ENCODE data around the gene ANG. TPM values are rescaled to one million over a fixed set of nuclear protein-coding genes. Genes with fewer than 3 reads are reported as not detected.

The ANG gene
- total and polyA plus RNA-seq, 2 of the 8 experiments (the other 6 are each of a cell fraction or from before 2014, with no cell fraction given), result 2.2 to 4.6 TPM

DNA sequence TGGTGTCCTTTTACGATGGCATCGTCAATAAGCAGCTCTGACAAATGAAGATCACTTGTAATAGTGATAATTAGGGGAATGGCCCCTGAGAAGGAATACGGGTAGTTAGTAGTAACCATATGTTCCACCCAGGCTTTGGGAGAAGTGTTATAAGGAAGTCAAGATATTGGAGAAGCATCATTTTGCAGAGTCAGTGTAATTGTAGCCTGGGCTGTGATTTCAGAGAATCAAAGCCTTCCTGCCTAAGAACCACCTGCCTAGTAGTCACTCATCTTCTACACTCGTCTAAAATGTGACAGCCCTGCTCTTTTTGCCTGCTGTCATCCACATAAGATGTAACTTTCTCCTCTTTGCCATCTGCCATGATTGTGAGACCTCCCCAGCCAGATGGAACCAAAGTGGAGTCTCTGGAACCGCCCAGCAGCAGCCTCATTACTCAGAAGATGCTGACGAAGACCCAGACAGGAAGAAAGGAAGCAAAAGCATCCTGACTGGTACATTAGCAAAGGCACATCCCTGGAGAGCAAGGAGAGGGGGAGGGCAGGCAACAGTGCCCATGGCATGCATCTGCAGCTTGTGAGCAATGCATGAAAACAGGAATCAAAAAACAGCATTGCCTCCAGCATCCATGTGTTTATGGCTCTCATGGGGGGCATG is 44.5 kb downstream of the ANG start:
- Histone ChIP-seq H3K79me1 (ENCODE audit: low read depth, low read length) (no peaks in the 10 kb centered on the region), H3K23ac (ENCODE audit: insufficient read length) (no peak overlapping the region), H4K8ac (ENCODE audit: extremely low read depth, insufficient read depth, low read length) (no peak overlapping the region), H4K5ac (ENCODE audit: insufficient read length, low read depth, low read length) (no peak overlapping the region), H2BK15ac (ENCODE audit: low read length) (no peak overlapping the region), H3K27me3 (replicated peaks in 1 of 4; ENCODE audit: control insufficient read depth in 3 of 4, extremely low read depth in 1 of 4, insufficient read depth in 3 of 4, low read length in 3 of 4) (no peaks in the 10 kb centered on the region), H3K27ac (ENCODE audit: low read depth, low read length) (no peak overlapping the region), H4K20me1 (replicated peaks in 1 of 2; ENCODE audit: control insufficient read depth in 1 of 2, insufficient read depth in 2 of 2, low read length in 2 of 2) (no peaks in the 10 kb centered on the region), H3K4me1 (replicated peaks in 1 of 4; ENCODE audit: control insufficient read depth in 3 of 4, insufficient read depth in 4 of 4, low read length in 3 of 4) (no peaks in the 10 kb centered on the region), H3K79me2 (ENCODE audit: control insufficient read depth in 1 of 2, insufficient read depth in 2 of 2, low read length in 2 of 2) (no peaks in the 10 kb centered on the region), H3K9me3 (ENCODE audit: insufficient read depth in 2 of 2, low read depth in 1 of 2, low read length in 1 of 2) (no peaks in the 10 kb centered on the region), H3K56ac (replicated peaks; ENCODE audit: insufficient read length, low read depth, low read length) (no peak overlapping the region), H2BK5ac (ENCODE audit: low read depth, low read length) (no peak overlapping the region), H3K14ac (ENCODE audit: insufficient read length) (no peak overlapping the region), H3K4me2 (ENCODE audit: insufficient read depth in 1 of 2, low read depth in 2 of 2, low read length in 2 of 2) (no peak overlapping the region), H2BK20ac (ENCODE audit: low read length) (no peak overlapping the region), H2AK5ac (ENCODE audit: low read depth, low read length) (no peak overlapping the region), H3K4ac (replicated peaks; ENCODE audit: insufficient read length, low read depth, low read length) (no peak overlapping the region), H3K9ac (replicated peaks in 1 of 4; ENCODE audit: extremely low read depth in 1 of 4, low read depth in 3 of 4, low read length in 3 of 4) (no peak overlapping the region), H2BK120ac (replicated peaks; ENCODE audit: low read depth, low read length) (no peak overlapping the region), H2BK12ac (ENCODE audit: low read depth, low read length) (no peak overlapping the region), H3K36me3 (ENCODE audit: control insufficient read depth in 2 of 4, insufficient read depth in 4 of 4, low read length in 3 of 4) (no peaks in the 10 kb centered on the region), H3K23me2 (ENCODE audit: low read depth, low read length) (no peaks in the 10 kb centered on the region), H4K91ac (replicated peaks; ENCODE audit: insufficient read length, low read length) (no peak overlapping the region), H3K4me3 (ENCODE audit: extremely low read depth in 1 of 4, insufficient read depth in 2 of 4, low read depth in 3 of 4, low read length in 4 of 4) (no peak overlapping the region), H2AFZ (ENCODE audit: low read length) (no peak overlapping the region), H3K18ac (ENCODE audit: extremely low read depth, low read length) (no peak overlapping the region)
- POLR2A ChIA-PET (ENCODE audit: partially characterized antibody), result interaction anchor here (0.6 kb wide), 1 partner anchor 54 kb away, joined by 3 read pairs; no protein-coding TSS in a partner anchor
- CTCF ChIA-PET (ENCODE audit: partially characterized antibody), result interaction anchor here (1.0 to 1.8 kb wide), 5 partner anchors 10 to 70 kb away, joined by 3 to 9 read pairs (median 4); partner anchors contain the start of gene EDDM3A
- no peak for FAIRE-seq
- TF ChIP-seq YY1 (IDR thresholded peaks at IDR 0.05; ENCODE audit: low read depth, low read length) (no peak), RNF2 (IDR thresholded peaks at IDR 0.05; ENCODE audit: borderline replicate concordance, low read depth, low read length, missing control alignments, poor library complexity, severe bottlenecking) (no peak), JUN (IDR thresholded peaks at IDR 0.05; ENCODE audit: low read depth, low read length) (no peak), POLR2A (IDR thresholded peaks at IDR 0.05; ENCODE audit: control extremely low read depth in 1 of 2, low read depth in 2 of 2, low read length in 2 of 2) (no peak), CBX5 (IDR thresholded peaks at IDR 0.05; ENCODE audit: low read depth, low read length) (no peak), CTBP2 (IDR thresholded peaks at IDR 0.05; ENCODE audit: borderline replicate concordance, insufficient read depth, insufficient read length, low read length) (no peak), EP300 (IDR thresholded peaks at IDR 0.05; ENCODE audit: borderline replicate concordance in 1 of 2, low read depth in 2 of 2, low read length in 2 of 2) (no peak)
- TF ChIP-seq, protein P1, sequence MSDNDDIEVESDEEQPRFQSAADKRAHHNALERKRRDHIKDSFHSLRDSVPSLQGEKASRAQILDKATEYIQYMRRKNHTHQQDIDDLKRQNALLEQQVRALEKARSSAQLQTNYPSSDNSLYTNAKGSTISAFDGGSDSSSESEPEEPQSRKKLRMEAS (IDR thresholded peaks at IDR 0.05), result no peak
- TF ChIP-seq, protein P2, sequence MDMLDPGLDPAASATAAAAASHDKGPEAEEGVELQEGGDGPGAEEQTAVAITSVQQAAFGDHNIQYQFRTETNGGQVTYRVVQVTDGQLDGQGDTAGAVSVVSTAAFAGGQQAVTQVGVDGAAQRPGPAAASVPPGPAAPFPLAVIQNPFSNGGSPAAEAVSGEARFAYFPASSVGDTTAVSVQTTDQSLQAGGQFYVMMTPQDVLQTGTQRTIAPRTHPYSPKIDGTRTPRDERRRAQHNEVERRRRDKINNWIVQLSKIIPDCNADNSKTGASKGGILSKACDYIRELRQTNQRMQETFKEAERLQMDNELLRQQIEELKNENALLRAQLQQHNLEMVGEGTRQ (IDR thresholded peaks at IDR 0.05; ENCODE audit: low read length), result no peak
- DNase-seq (ENCODE audit: low read depth in 1 of 2, low spot score in 2 of 2), result no peak
- 88% methylated on average over 6 of the region's 6 CpGs; no CpG with 5 or more reads in 1 of the 2 experiments for WGBS, 2 experiments (ENCODE audit: extremely low coverage in 1 of 2, insufficient coverage in 1 of 2, insufficient read length in 1 of 2, insufficient replicate concordance in 2 of 2, low coverage in 1 of 2, low lambda C conversion rate in 2 of 2, missing lambda C conversion rate in 1 of 2)
